Measurements from ENCODE around the gene PARD3B. TPM values are rescaled to one million over a fixed set of nuclear protein-coding genes. Genes with fewer than 3 reads are reported as not detected.

The PARD3B gene
- total RNA-seq, 2 donors from 2014 or later = 0.52 TPM; not detected in 1

GRCh38 chr2:205405752-205406151, 860.5 kb downstream of the PARD3B start:
- ATAC-seq = no peak
- H3K9me3 Mint-ChIP-seq = no peaks in the 10 kb centered on the region

GRCh38 chr2:205407984-205408383, 862.7 kb downstream of the PARD3B start:
- H3K27ac Mint-ChIP-seq = no peak overlapping the region
- no peak overlapping the region for H3K4me3 Mint-ChIP-seq
- ATAC-seq (no peak), DNase-seq (ENCODE audit: low spot score) (no peak)
- no peaks in the 10 kb centered on the region for H3K27me3 Mint-ChIP-seq
- H3K9me3 Mint-ChIP-seq = peaks cover 2% of the 10 kb centered on the region
- no peaks in the 10 kb centered on the region for H3K36me3 Mint-ChIP-seq
- H3K4me1 Mint-ChIP-seq (ENCODE audit: low read depth in 2 of 2) = no peaks in the 10 kb centered on the region

More at GRCh38 chr2:205405752-205406151, 860.5 kb downstream of the PARD3B start:
- no peak overlapping the region for H3K4me3 Mint-ChIP-seq
- DNase-seq (ENCODE audit: low spot score) = no peak
- H3K4me1 Mint-ChIP-seq (ENCODE audit: low read depth in 2 of 2) = no peaks in the 10 kb centered on the region
- H3K36me3 Mint-ChIP-seq = no peaks in the 10 kb centered on the region
- no peak overlapping the region for H3K27ac Mint-ChIP-seq
- no peaks in the 10 kb centered on the region for H3K27me3 Mint-ChIP-seq

- H3K27ac Mint-ChIP-seq = no peak overlapping the region
- no peak overlapping the region for H3K4me3 Mint-ChIP-seq
- ATAC-seq = no peak
- no peaks in the 10 kb centered on the region for H3K4me1 Mint-ChIP-seq (ENCODE audit: low read depth in 2 of 2)
- H3K36me3 Mint-ChIP-seq = no peaks in the 10 kb centered on the region
- no peak for DNase-seq (ENCODE audit: low spot score)
- H3K9me3 Mint-ChIP-seq = peaks cover 2% of the 10 kb centered on the region
- no peaks in the 10 kb centered on the region for H3K27me3 Mint-ChIP-seq
Measured at GRCh38 chr2:205408696-205409095, 863.4 kb downstream of the PARD3B start.

- DNase-seq (ENCODE audit: low spot score) = no peak
- no peak for ATAC-seq
- Mint-ChIP-seq H3K27ac (no peak overlapping the region), H3K4me1 (ENCODE audit: low read depth in 2 of 2) (no peaks in the 10 kb centered on the region), H3K9me3 (peaks cover 2% of the 10 kb centered on the region), H3K27me3 (no peaks in the 10 kb centered on the region), H3K4me3 (no peak overlapping the region), H3K36me3 (no peaks in the 10 kb centered on the region)
Measured at GRCh38 chr2:205409411-205409810, 864.1 kb downstream of the PARD3B start.

- no peaks in the 10 kb centered on the region for H3K4me1 Mint-ChIP-seq (ENCODE audit: low read depth in 2 of 2)
- ATAC-seq = no peak
- H3K27ac Mint-ChIP-seq = no peak overlapping the region
- peaks cover 2% of the 10 kb centered on the region for H3K9me3 Mint-ChIP-seq
- no peak for DNase-seq (ENCODE audit: low spot score)
- H3K4me3 Mint-ChIP-seq = no peak overlapping the region
- H3K27me3 Mint-ChIP-seq = no peaks in the 10 kb centered on the region
- H3K36me3 Mint-ChIP-seq = no peaks in the 10 kb centered on the region
Measured at GRCh38 chr2:205411558-205411957, 866.3 kb downstream of the PARD3B start.

- Mint-ChIP-seq H3K9me3 (peaks cover 11% of the 10 kb centered on the region), H3K27ac (no peak overlapping the region), H3K27me3 (peaks cover 0 to 3% of the 10 kb centered on the region in 2 donors), H3K36me3 (no peaks in the 10 kb centered on the region), H3K4me3 (no peak overlapping the region), H3K4me1 (ENCODE audit: low read depth in 2 of 2) (no peaks in the 10 kb centered on the region)
- DNase-seq (ENCODE audit: low spot score) = no peak
- no peak for ATAC-seq
Measured at GRCh38 chr2:205424326-205424725, 879.1 kb downstream of the PARD3B start.

GRCh38 chr2:205425102-205425501, 879.8 kb downstream of the PARD3B start:
- DNase-seq (ENCODE audit: low spot score) (no peak), ATAC-seq (no peak)
- H3K4me3 Mint-ChIP-seq = no peak overlapping the region
- peaks cover 0 to 3% of the 10 kb centered on the region in 2 donors for H3K27me3 Mint-ChIP-seq
- H3K9me3 Mint-ChIP-seq = peaks cover 12% of the 10 kb centered on the region
- no peak overlapping the region for H3K27ac Mint-ChIP-seq
- no peaks in the 10 kb centered on the region for H3K4me1 Mint-ChIP-seq (ENCODE audit: low read depth in 2 of 2)
- no peaks in the 10 kb centered on the region for H3K36me3 Mint-ChIP-seq

- Mint-ChIP-seq H3K9me3 (peaks cover 12% of the 10 kb centered on the region), H3K36me3 (no peaks in the 10 kb centered on the region), H3K4me1 (ENCODE audit: low read depth in 2 of 2) (no peaks in the 10 kb centered on the region), H3K27me3 (peaks cover 0 to 3% of the 10 kb centered on the region in 2 donors), H3K4me3 (no peak overlapping the region), H3K27ac (no peak overlapping the region)
- ATAC-seq = no peak
- DNase-seq (ENCODE audit: low spot score) = no peak
Measured at GRCh38 chr2:205427112-205427511, 881.8 kb downstream of the PARD3B start.

- no peak overlapping the region for H3K27ac Mint-ChIP-seq
- H3K4me1 Mint-ChIP-seq (ENCODE audit: low read depth in 2 of 2) = no peaks in the 10 kb centered on the region
- no peak for DNase-seq (ENCODE audit: low spot score)
- H3K9me3 Mint-ChIP-seq = peaks cover 8% of the 10 kb centered on the region
- H3K27me3 Mint-ChIP-seq = peaks cover 0 to 3% of the 10 kb centered on the region in 2 donors
- H3K4me3 Mint-ChIP-seq = no peak overlapping the region
- ATAC-seq = no peak
- H3K36me3 Mint-ChIP-seq = no peaks in the 10 kb centered on the region
Measured at GRCh38 chr2:205428811-205429210, 883.5 kb downstream of the PARD3B start.

- no peaks in the 10 kb centered on the region for H3K4me1 Mint-ChIP-seq (ENCODE audit: low read depth in 2 of 2)
- no peaks in the 10 kb centered on the region for H3K36me3 Mint-ChIP-seq
- H3K4me3 Mint-ChIP-seq = no peak overlapping the region
- no peak overlapping the region for H3K27ac Mint-ChIP-seq
- peaks cover 3% of the 10 kb centered on the region for H3K9me3 Mint-ChIP-seq
- no peaks in the 10 kb centered on the region for H3K27me3 Mint-ChIP-seq
- DNase-seq (ENCODE audit: low spot score) (no peak), ATAC-seq (no peak)
Measured at GRCh38 chr2:205435970-205436369, 890.7 kb downstream of the PARD3B start.

- Mint-ChIP-seq H3K27ac (no peak overlapping the region), H3K4me3 (no peak overlapping the region), H3K27me3 (no peaks in the 10 kb centered on the region), H3K36me3 (no peaks in the 10 kb centered on the region), H3K9me3 (peaks cover 4% of the 10 kb centered on the region), H3K4me1 (ENCODE audit: low read depth in 2 of 2) (no peaks in the 10 kb centered on the region)
- no peak for DNase-seq (ENCODE audit: low spot score)
- ATAC-seq = no peak
Measured at GRCh38 chr2:205438241-205438640, 893.0 kb downstream of the PARD3B start.

- H3K4me3 Mint-ChIP-seq = no peak overlapping the region
- peaks cover 11% of the 10 kb centered on the region for H3K9me3 Mint-ChIP-seq
- no peaks in the 10 kb centered on the region for H3K27me3 Mint-ChIP-seq
Measured at GRCh38 chr2:205439621-205440020, 894.3 kb downstream of the PARD3B start.

GRCh38 chr2:205441524-205441923, 896.2 kb downstream of the PARD3B start:
- no peaks in the 10 kb centered on the region for H3K27me3 Mint-ChIP-seq
- no peaks in the 10 kb centered on the region for H3K36me3 Mint-ChIP-seq
- H3K9me3 Mint-ChIP-seq = peaks cover 18% of the 10 kb centered on the region
- ATAC-seq = no peak
- H3K4me1 Mint-ChIP-seq (ENCODE audit: low read depth in 2 of 2) = no peaks in the 10 kb centered on the region
- no peak for DNase-seq (ENCODE audit: low spot score)
- no peak overlapping the region for H3K4me3 Mint-ChIP-seq
- no peak overlapping the region for H3K27ac Mint-ChIP-seq

More at GRCh38 chr2:205439621-205440020, 894.3 kb downstream of the PARD3B start:
- Mint-ChIP-seq H3K36me3 (no peaks in the 10 kb centered on the region), H3K27ac (no peak overlapping the region), H3K4me1 (ENCODE audit: low read depth in 2 of 2) (no peaks in the 10 kb centered on the region)
- DNase-seq (ENCODE audit: low spot score) = no peak
- no peak for ATAC-seq

- Mint-ChIP-seq H3K27ac (no peak overlapping the region), H3K36me3 (no peaks in the 10 kb centered on the region), H3K27me3 (no peaks in the 10 kb centered on the region), H3K9me3 (peaks cover 16% of the 10 kb centered on the region), H3K4me3 (no peak overlapping the region), H3K4me1 (ENCODE audit: low read depth in 2 of 2) (no peaks in the 10 kb centered on the region)
- ATAC-seq (no peak), DNase-seq (ENCODE audit: low spot score) (no peak)
Measured at GRCh38 chr2:205448189-205448588, 902.9 kb downstream of the PARD3B start.

GRCh38 chr2:205451901-205452512, 906.7 kb downstream of the PARD3B start:
- Mint-ChIP-seq H3K4me1 (ENCODE audit: low read depth in 2 of 2) (no peaks in the 10 kb centered on the region), H3K27me3 (no peaks in the 10 kb centered on the region), H3K36me3 (no peaks in the 10 kb centered on the region), H3K4me3 (no peak overlapping the region), H3K27ac (no peak overlapping the region), H3K9me3 (peaks cover 3% of the 10 kb centered on the region)
- ATAC-seq = no peak
- no peak for DNase-seq (ENCODE audit: low spot score)

Measured in natural killer cell treated with Interleukin-12 subunit alpha and Interleukin-12 subunit beta and Interleukin-15 and Interleukin-18, amount 100 ng/mL, for 72 hours (primary cell).